Epithelial cell of proximal tubule (primary cell): ENCODE measurements around the gene DCP1A. TPM values are rescaled to one million over a fixed set of nuclear protein-coding genes. Genes with fewer than 3 reads are reported as not detected.
"Not testable (repeated sequence)": the region's sequence is repeated elsewhere in the genome, so short reads cannot be mapped to it uniquely, and the experiment has no call there.

ENCODE experiments used
- DNase-seq: peaks from one replicate; pipeline ENCODE4 v3.0.0-alpha.2; 2011; ENCODE audit warnings: low read depth
- H3K4me3 ChIP-seq: 2 replicates; pipeline ENCODE4 v1.5.1; 2011; ENCODE audit warnings: low read depth, mild to moderate bottlenecking, low read length
- total RNA-seq: library from RNA; depleted of rRNA; stranded (reverse); fragments of >200 nt; gene quantifications from 2 replicates; pipeline ENCODE4 v1.2.3, GENCODE V29; 2015
- TF ChIP-seq, protein P1 (sequence below): conservative IDR thresholded peaks from 2 replicates; pipeline ENCODE4 v1.5.1; 2012; ENCODE audit warnings: low read depth, mild to moderate bottlenecking, low read length

Gene DCP1A
- total RNA-seq, 1 donor from 2014 or later = 8.8 TPM

DNA sequence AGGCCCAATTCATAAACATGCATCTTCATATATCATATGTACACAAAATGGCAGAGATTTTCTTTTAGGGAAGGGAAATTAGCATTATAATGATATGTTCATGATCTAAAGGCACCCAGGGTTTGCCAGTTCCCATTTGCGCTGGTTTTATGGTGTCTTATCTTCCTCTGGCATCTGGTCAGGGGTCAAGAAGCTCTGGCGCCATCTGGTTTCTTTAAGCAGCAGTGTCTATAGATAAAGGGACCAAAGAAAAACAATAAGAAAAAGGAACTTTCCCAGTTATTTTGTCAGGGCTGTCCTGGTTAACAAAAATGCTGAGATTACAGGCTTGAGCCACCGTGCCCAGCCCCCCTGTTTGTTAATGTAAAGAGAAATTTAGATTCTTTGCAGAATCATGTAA is 3.3 kb upstream of the DCP1A start:
- H3K4me3 ChIP-seq = no peak overlapping the region
- TF ChIP-seq, protein P1, sequence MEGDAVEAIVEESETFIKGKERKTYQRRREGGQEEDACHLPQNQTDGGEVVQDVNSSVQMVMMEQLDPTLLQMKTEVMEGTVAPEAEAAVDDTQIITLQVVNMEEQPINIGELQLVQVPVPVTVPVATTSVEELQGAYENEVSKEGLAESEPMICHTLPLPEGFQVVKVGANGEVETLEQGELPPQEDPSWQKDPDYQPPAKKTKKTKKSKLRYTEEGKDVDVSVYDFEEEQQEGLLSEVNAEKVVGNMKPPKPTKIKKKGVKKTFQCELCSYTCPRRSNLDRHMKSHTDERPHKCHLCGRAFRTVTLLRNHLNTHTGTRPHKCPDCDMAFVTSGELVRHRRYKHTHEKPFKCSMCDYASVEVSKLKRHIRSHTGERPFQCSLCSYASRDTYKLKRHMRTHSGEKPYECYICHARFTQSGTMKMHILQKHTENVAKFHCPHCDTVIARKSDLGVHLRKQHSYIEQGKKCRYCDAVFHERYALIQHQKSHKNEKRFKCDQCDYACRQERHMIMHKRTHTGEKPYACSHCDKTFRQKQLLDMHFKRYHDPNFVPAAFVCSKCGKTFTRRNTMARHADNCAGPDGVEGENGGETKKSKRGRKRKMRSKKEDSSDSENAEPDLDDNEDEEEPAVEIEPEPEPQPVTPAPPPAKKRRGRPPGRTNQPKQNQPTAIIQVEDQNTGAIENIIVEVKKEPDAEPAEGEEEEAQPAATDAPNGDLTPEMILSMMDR = peak; percentile 46
- DNase-seq = no peak

- not testable (repeated sequence) for DNase-seq
- peak overlapping the region; percentile 97 for H3K4me3 ChIP-seq
Observed at GRCh38 chr3:53348118-53348517, 775 bp upstream of the DCP1A start.

DNA sequence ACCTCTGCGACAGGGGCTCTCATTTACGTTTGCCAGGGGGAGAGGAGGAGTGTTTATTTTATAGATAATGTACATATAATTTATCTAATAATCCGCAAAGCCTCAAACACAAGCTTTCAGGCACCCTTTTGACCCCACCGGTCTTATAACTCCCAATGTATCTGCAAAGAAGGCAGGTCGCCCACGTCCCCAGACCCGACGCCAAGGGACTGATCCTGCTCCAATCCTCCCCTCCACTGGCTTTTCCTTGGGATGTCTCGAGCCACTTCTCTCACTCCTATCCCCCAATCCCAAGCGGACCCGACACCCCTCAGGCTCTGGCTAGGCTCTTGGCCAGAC is 452 bp downstream of the DCP1A start:
- DNase-seq = no peak
- H3K4me3 ChIP-seq = peak overlapping the region; percentile 97
- TF ChIP-seq, protein P1 = no peak

DNA sequence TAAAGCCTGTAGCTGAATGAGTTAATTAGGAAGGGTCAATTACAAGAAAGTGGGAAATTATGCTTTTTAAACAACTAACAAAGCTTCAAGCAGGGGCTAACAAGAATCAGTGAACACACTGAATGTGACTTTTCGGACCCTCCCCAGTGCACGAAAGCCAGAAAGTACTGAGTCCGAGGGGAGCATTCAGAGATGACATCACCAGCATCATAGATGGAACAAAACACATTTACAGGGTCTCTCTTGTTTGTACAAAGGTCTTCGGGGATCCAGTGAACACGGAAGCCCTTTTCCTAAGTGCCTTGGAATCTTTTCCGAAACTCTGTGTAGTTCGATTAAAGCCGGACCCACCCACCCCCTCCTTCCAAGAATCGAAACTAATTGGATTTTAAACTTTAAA is 829 bp downstream of the DCP1A start:
- TF ChIP-seq, protein P1 = no peak
- no peak for DNase-seq
- peak overlapping the region; percentile 97 for H3K4me3 ChIP-seq

DNA sequence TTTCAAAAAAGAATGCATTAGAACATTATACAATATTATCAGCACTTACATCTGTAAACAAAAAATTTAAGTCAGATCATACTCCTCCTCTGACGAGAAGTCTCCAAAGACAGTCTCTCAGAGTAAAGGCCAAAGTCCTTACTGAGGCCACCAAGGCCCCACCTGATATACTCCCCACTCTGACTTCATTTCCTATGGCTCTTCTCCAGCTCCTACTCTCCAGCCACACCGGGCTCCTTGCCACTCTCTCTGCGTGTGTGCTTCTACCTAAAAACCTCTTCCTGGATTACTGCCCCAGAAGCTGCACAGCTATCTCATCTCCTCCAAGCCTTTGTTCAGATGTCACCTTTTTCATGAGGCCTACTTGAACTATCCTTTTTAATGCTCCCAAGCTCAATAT is 5.0 kb downstream of the DCP1A start:
- TF ChIP-seq, protein P1 = no peak
- H3K4me3 ChIP-seq = no peak overlapping the region
- no peak for DNase-seq

DNA sequence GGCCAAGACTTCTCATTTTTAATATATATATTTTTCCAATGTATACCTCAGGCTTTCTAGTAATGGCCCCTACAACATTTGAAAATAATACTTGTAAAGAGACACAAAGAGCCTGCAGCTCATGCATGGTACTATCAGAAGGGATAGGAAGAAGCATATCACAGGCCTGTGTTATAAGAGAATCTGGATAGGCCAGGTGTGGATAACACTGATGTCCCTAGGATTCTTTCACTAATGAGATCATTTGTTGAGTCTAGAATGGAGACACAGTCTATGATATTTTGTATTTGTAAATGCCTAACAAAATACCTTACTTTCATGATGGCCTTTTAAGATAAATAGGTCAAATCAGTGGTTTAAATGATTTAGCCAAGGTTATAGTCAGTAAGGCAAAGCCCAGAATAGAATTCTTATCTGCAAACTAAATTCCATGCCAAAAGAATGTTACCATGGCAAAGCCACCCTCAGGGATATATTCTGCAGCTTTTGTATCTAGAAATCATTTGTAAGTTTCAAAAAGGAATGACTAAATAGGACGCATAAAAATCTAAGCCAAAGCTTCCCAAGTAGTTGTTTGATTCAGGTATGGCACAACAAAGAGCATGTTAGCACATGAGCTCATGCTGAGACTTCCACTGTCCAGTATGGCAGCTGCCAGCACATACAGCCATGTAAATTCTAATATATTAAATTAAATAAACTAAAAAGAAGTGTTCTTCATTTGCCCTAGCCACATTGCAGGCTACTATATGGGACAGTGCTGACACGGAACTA is 10.0 kb downstream of the DCP1A start:
- TF ChIP-seq, protein P1 = no peak
- H3K4me3 ChIP-seq = no peak overlapping the region
- no peak for DNase-seq

- TF ChIP-seq, protein P1 = no peak
- H3K4me3 ChIP-seq = no peak overlapping the region
- no peak for DNase-seq
Observed at GRCh38 chr3:53334742-53335141, 12.6 kb downstream of the DCP1A start.

GRCh38 chr3:53331871-53332270 is 15.5 kb downstream of the DCP1A start:
- TF ChIP-seq, protein P1 = no peak
- DNase-seq = no peak
- no peak overlapping the region for H3K4me3 ChIP-seq
